Prostate gland (tissue), 2 donors: ENCODE results near the gene TMEM40. TPM values are rescaled to one million over a fixed set of nuclear protein-coding genes. Genes with fewer than 3 reads are reported as not detected.

Experiments used
- DNase-seq: peaks from one replicate; pipeline ENCODE4 v3.0.0-alpha.2; 2019; ENCODE audit warnings: low spot score
- H3K27ac ChIP-seq, 2 donors: fragments of 200-600 bp; sonication (generic); 2 replicates each; pipeline ENCODE4 v1.5.1; 2017 to 2019
- H3K27me3 ChIP-seq: fragments of 200-600 bp; sonication (generic); replicated peaks from 2 replicates; pipeline ENCODE4 v1.5.1; 2019; ENCODE audit not compliant: insufficient read depth
- H3K36me3 ChIP-seq, 2 donors: fragments of 200-600 bp; sonication (generic); 1 replicate in 1 of 2; 2 replicates in 1 of 2; pipeline versions ENCODE4 v1.5.1 to v1.8.1; 2017 to 2019
- H3K4me1 ChIP-seq: fragments of 200-600 bp; sonication (generic); replicated peaks from 2 replicates; pipeline ENCODE4 v1.5.1; 2019
- H3K4me3 ChIP-seq, 2 donors: fragments of 200-600 bp; sonication (generic); 2 replicates each; pipeline ENCODE4 v1.5.1; 2017 to 2019
- H3K9me3 ChIP-seq: fragments of 200-600 bp; sonication (generic); 2 replicates; pipeline ENCODE4 v1.5.1; 2017
- CTCF ChIP-seq, 4 experiments: fragments of 200-600 bp in 2 of 4; fragments of 450-650 bp in 2 of 4; sonication (generic) in 2 of 4; IDR thresholded peaks; 1 replicate in 3 of 4; 2 replicates in 1 of 4; pipeline ENCODE4 v1.5.1; 2016 to 2019; ENCODE audit warnings: antibody characterized with exemption in 4 of 4, mild to moderate bottlenecking in 2 of 4, moderate library complexity in 2 of 4
- POLR2A ChIP-seq: fragments of 450-650 bp; IDR thresholded peaks from one replicate; pipeline ENCODE4 v1.6.1; 2016; ENCODE audit warnings: antibody characterized with exemption, mild to moderate bottlenecking
- POLR2AphosphoS5 ChIP-seq: sonication (generic); formaldehyde crosslinking; IDR thresholded peaks from one replicate; pipeline ENCODE4 v1.6.1; 2017; ENCODE audit warnings: antibody characterized with exemption
- WGBS: methylation state at CpG from one replicate; pipeline ENCODE4 v1.1.5; 2018; 5-methylcytosine and 5-hydroxymethylcytosine counted together
- intact Hi-C: fragments of 100-400 bp; cut with DNase I; formaldehyde crosslinking; loops from one replicate; pipeline ENCODE4 v1.14.2; 2022
- total RNA-seq, 2 donors: library from RNA; depleted of rRNA; stranded (reverse); fragments of >200 nt; gene quantifications; one replicate each; pipeline ENCODE4 v1.1.0, GENCODE V29; 2016

The TMEM40 gene
- total RNA-seq, 2 donors from 2014 or later = 1.9 to 8.5 TPM

GRCh38 chr3:12714278-12714677 lies 44.8 kb downstream of the TMEM40 start:
- DNase-seq = no peak
- intact Hi-C loops = loop anchor here (10.0 kb wide), 1 partner anchor 49 kb away; the partner anchor contains the start of gene RAF1
- no peak overlapping the region for H3K27ac ChIP-seq
- TF ChIP-seq CTCF (IDR thresholded peaks at IDR 0.05) (no peak), POLR2AphosphoS5 (no peak), POLR2A (no peak)
- H3K4me1 ChIP-seq = no peaks in the 10 kb centered on the region
- no peaks in the 10 kb centered on the region for H3K27me3 ChIP-seq
- H3K9me3 ChIP-seq = no peaks in the 10 kb centered on the region
- WGBS = 94% methylated on average over 4 of the region's 4 CpGs
- H3K4me3 ChIP-seq = no peak overlapping the region
- no peaks in the 10 kb centered on the region for H3K36me3 ChIP-seq

GRCh38 chr3:12710062-12710461 lies 49.0 kb downstream of the TMEM40 start:
- 80% methylated on average over 4 of the region's 4 CpGs for WGBS
- Histone ChIP-seq H3K27me3 (no peaks in the 10 kb centered on the region), H3K9me3 (no peaks in the 10 kb centered on the region), H3K36me3 (no peaks in the 10 kb centered on the region), H3K4me1 (no peaks in the 10 kb centered on the region), H3K4me3 (no peak overlapping the region), H3K27ac (no peak overlapping the region)
- no peak for TF ChIP-seq CTCF (IDR thresholded peaks at IDR 0.05)
- TF ChIP-seq POLR2A = no peak
- TF ChIP-seq POLR2AphosphoS5 = no peak
- intact Hi-C loops = loop anchor here (10.0 kb wide), 1 partner anchor 45 kb away; the partner anchor contains the start of gene RAF1
- no peak for DNase-seq

- Histone ChIP-seq H3K27me3 (no peaks in the 10 kb centered on the region), H3K4me3 (no peak overlapping the region), H3K27ac (no peak overlapping the region), H3K4me1 (no peaks in the 10 kb centered on the region), H3K9me3 (no peaks in the 10 kb centered on the region), H3K36me3 (no peaks in the 10 kb centered on the region)
- intact Hi-C loops = loop anchor here (10.0 kb wide), 1 partner anchor 125 kb away; no protein-coding TSS in a partner anchor
- WGBS = 96% methylated on average over 3 of the region's 3 CpGs
- no peak for DNase-seq
- TF ChIP-seq CTCF (IDR thresholded peaks at IDR 0.05) (no peak), POLR2AphosphoS5 (no peak), POLR2A (no peak)
These were observed 49.7 kb downstream of the TMEM40 start for GRCh38 chr3:12709334-12709733.

GRCh38 chr3:12708584-12709192 lies 50.4 kb downstream of the TMEM40 start:
- no peak overlapping the region for H3K4me3 ChIP-seq
- no peaks in the 10 kb centered on the region for H3K36me3 ChIP-seq
- no peak for TF ChIP-seq CTCF (IDR thresholded peaks at IDR 0.05)
- no peak for TF ChIP-seq POLR2A
- TF ChIP-seq POLR2AphosphoS5 = no peak
- no peaks in the 10 kb centered on the region for H3K9me3 ChIP-seq
- DNase-seq = no peak
- intact Hi-C loops = loop anchor here (10.0 kb wide), 1 partner anchor 126 kb away; no protein-coding TSS in a partner anchor
- H3K27ac ChIP-seq = no peak overlapping the region
- H3K27me3 ChIP-seq = no peaks in the 10 kb centered on the region
- no peaks in the 10 kb centered on the region for H3K4me1 ChIP-seq
- WGBS = 40% methylated on average over 6 of the region's 6 CpGs

GRCh38 chr3:12707449-12707848 lies 51.6 kb downstream of the TMEM40 start:
- Histone ChIP-seq H3K4me1 (no peaks in the 10 kb centered on the region), H3K27me3 (no peaks in the 10 kb centered on the region), H3K4me3 (no peak overlapping the region), H3K36me3 (no peaks in the 10 kb centered on the region), H3K9me3 (no peaks in the 10 kb centered on the region), H3K27ac (no peak overlapping the region)
- 92% methylated on average over 2 of the region's 2 CpGs for WGBS
- intact Hi-C loops = loop anchor here (10.0 kb wide), 1 partner anchor 127 kb away; no protein-coding TSS in a partner anchor
- DNase-seq = no peak
- TF ChIP-seq CTCF (IDR thresholded peaks at IDR 0.05) (no peak), POLR2A (no peak), POLR2AphosphoS5 (no peak)
